GM19468 (cell line): ENCODE measurements around the gene SLC2A6.

ENCODE experiments used
- ATAC-seq: cut with Tn5 transposase; IDR thresholded peaks from one replicate; pipeline ENCODE4 v1.9.1; 2021; ENCODE audit warnings: mild to moderate bottlenecking, moderate library complexity, moderate number of reproducible peaks; ENCODE audit not compliant: unreplicated experiment; ENCODE audit errors: extremely low read depth

The SLC2A6 gene

GRCh38 chr9:133483611-133484010, 4.7 kb upstream of the SLC2A6 start:
- no peak for ATAC-seq

- no peak for ATAC-seq
These were observed 678 bp downstream of the SLC2A6 start for GRCh38 chr9:133477992-133478850.

DNA sequence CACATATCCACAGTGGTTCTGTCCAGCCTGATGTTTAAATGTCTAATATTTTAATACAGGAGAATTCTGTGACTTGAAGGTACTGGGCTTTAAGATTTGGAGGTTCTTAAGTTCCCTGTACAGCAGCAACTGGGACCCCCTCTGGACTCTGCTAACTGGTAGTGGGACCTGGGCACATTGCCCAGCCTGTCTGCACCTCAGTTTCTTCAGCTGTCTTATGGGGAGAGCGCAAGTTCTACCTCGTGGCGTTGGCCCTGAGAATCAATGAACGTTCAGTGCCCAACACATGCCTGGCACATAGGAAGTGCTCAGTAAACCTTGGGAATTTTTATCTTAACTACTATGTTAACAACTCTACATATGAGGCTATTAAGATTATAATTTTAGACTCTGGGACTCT, 1.4 kb downstream of the SLC2A6 start:
- ATAC-seq: no peak

GRCh38 chr9:133476941-133477340, 2.0 kb downstream of the SLC2A6 start:
- no peak for ATAC-seq

- no peak for ATAC-seq
These were observed 2.6 kb downstream of the SLC2A6 start for GRCh38 chr9:133476036-133476931.

DNA sequence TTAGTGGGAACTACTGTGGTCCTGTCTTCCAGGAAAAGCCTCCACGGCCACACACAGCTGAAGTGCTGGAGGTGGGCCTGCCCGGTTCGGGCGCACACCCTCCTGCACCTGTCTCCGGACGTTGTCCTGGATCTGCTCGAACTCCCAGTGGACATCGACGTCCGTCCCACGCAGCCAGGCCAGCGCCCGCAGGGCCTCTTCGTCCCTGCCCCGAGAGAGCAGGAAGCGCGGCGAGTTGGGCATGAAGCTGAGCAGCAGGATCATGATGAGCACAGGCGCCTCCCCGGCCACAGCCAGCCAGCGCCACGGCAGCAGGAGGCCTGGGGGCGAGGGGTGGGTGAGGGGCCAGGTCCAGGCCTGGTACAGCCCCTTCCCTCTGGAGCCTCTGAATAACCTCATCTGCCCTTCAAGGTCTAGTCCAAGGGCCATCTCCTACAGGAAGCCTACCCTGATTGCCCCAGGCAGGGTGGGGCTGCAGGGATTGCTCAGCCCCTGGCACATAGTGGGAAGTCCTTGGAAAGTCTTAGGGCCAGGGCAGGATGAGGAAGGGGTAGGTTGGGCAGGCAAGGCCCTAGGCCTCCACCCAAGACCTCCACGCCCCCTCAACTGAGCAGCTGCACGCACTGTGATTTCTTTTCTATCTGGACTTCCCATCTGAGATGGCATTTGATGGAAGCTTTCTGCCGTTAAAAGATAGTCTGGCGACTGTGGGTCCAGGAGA, 3.4 kb downstream of the SLC2A6 start:
- no peak for ATAC-seq

GRCh38 chr9:133474853-133475252, 4.0 kb downstream of the SLC2A6 start:
- ATAC-seq: no peak

DNA sequence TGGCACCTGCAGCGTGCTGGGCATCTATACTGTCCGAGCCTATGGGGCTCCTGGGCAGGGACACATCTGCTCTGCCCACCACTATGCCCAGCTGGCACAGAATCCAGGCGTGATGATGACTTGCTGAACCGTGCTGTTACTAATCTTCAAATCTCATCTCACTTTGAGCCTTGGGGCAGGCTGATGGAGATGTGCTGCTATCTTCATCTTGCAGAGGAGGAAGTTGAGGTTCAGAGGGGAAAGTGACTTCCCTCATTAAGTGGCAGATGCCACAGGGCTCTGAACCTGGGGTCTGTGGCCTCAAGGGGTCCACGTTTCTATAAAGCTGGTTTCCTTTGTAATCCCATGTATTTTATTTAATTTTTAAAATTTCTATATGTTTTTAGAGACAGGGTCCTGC, 4.7 kb downstream of the SLC2A6 start:
- no peak for ATAC-seq

GRCh38 chr9:133473743-133474142, 5.2 kb downstream of the SLC2A6 start:
- ATAC-seq: no peak

DNA sequence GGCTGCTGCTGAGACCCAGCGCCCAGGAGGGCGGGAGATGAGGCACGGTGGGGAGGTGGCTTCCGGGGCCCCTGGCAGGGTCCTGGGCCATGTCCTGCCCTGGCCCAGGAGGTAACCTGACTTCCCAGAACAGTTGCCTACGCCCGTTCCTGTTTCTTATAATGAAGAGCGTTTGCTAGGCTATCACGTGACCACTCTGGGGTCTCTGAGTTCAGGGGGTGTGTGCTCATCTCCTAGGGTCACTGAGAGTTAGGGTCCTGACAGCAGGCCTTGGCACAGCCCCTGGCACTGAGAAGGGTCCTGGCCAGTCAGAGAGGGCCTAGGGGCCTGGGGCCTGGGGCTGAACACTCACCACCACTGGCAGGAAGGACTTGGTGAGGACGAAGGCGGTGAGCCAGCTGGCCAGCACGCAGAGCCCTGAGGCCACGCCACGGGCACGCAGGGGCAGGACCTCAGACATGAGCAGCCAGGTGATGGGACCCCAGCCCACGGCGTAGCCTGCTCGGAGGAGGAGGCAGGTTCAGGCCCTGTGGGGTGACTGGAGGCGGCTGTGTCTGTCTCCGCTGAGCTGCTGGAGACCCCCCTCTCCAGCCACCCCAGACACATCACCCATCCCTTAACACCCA, 6.0 kb downstream of the SLC2A6 start:
- no peak for ATAC-seq

GRCh38 chr9:133472277-133472645, 6.6 kb downstream of the SLC2A6 start:
- no peak for ATAC-seq

GRCh38 chr9:133471551-133472276, 7.2 kb downstream of the SLC2A6 start:
- no peak for ATAC-seq

- no peak for ATAC-seq
These were observed 7.9 kb downstream of the SLC2A6 start for GRCh38 chr9:133470988-133471387.

GRCh38 chr9:133470427-133470924, 8.4 kb downstream of the SLC2A6 start:
- ATAC-seq: no peak

GRCh38 chr9:133468777-133469421, 10.0 kb downstream of the SLC2A6 start:
- no peak for ATAC-seq

GRCh38 chr9:133468374-133468773, 10.5 kb downstream of the SLC2A6 start:
- no peak for ATAC-seq

- ATAC-seq: no peak
These were observed 11.8 kb downstream of the SLC2A6 start for GRCh38 chr9:133467101-133467500.

DNA sequence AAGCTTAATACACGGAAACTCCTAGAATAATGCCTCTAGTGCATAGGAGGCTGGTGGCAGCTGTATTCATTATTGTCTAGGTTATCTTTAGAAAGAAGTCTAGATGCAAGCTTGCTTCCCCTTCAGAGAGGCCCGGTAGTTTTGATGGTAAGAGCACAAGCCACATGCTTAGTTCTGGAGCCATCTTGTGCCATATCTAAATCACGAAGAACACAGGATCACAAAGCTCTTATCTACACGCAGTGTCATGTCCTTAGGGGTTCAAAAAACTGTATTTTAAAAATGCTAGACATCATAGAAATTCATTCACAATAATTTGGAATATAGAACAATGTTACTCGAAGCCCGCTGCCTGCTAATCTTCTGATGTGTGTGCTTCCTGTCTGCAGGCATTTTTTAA, 12.9 kb downstream of the SLC2A6 start:
- ATAC-seq: no peak

DNA sequence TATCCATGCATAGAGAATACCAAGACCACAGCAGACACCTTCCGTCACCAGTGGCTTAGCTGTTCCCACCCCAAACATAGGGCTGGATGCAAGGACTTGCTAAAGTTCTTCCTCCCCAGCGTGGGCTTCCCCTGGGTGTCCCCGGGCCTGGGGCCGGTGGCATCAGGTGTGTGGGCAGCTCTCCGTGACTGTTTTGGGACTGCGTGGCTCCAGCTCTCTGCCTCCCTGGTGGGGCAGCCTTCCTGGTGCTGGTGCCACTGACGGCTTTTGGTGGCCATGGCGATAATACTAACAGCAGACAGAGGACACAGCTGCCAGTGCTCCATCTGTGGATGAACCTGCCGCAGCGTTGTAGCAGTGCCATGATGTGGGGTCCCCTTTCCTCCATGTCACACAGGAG, 14.3 kb downstream of the SLC2A6 start:
- ATAC-seq: no peak
